GOT3 (cell line): ENCODE data around the gene CAMK1D.

Experiments used
- DNase-seq: peaks from one replicate; lab custom pipeline; 2025; ENCODE audit warnings: mixed read lengths; lab: John Stamatoyannopoulos, UW

The CAMK1D gene

DNA sequence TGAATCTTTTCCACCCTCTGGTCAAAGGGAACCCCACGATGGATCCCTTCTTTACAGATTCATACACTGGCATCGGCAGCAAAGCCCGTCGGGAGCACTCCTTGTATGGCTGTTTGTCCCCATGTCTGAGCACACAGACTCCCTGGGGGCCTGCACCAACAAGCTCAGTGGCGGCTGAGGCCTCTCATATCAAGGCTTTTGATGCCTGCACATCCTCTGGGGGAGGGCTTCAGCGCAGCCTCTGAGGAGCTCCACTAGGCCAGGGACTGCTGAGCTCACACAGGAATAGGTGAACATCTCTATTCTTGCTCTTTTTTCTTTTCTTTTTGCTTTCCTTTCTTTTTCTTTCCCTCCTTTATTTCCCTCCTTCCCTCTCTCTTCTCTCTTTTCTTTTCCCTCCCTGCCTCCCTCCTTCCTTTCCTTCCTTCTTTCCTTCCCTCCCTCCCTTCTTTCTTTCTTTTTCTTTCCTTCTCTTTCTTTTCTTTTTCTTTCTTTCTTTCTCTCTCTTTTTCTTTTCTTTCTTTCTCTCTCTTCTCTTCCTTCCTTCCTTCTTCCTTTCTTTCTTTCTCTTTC is 477.5 kb downstream of the CAMK1D start:
- no peak for DNase-seq

DNA sequence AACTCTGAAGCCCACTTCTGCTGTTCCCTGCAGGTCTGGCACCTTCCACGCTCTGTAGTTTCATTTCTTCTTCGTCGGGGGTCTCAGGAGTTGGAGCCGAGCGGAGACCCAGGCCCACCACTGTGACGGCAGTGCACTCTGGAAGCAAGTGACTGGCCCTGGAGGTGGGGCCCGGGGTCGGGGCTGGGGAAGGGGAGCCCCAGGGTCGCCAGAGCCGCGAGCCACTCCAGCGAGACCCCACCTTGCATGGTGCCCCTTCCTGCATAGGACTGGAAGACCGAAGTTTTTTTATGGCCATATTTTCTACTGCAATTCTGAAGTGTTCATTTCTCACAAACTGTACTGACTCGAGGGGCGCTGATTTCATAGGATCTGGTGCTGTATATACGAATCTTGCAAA is 479.4 kb downstream of the CAMK1D start:
- no peak for DNase-seq

GRCh38 chr10:12829831-12830390 is 480.6 kb downstream of the CAMK1D start:
- DNase-seq = no peak

- no peak for DNase-seq
Measured at GRCh38 chr10:12832096-12832495, 482.7 kb downstream of the CAMK1D start.

GRCh38 chr10:12833451-12833850 is 484.1 kb downstream of the CAMK1D start:
- DNase-seq = no peak

- no peak for DNase-seq
Measured at GRCh38 chr10:12834116-12834665, 484.8 kb downstream of the CAMK1D start.

GRCh38 chr10:12834721-12835120 is 485.4 kb downstream of the CAMK1D start:
- DNase-seq = no peak

DNA sequence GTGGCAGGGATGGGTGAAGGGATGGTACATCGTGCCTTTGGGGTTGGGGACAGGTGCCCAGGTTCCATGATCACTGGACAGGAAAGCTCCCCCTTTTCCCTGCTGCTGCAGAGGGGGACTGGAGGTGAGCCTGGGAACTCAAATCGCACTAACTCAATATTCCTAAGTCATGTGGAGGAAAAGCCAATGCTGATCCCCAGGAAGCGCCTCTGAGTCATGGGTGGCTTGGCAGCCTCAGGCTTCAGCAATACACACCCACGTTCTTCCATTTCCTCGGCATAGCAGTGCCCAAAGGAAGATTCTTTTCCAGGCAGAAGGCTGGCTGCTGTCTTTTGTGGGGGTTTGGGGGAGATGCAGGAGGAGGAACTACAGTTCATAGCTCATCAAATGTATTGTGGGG is 486.4 kb downstream of the CAMK1D start:
- DNase-seq = no peak

- DNase-seq = no peak
Measured at GRCh38 chr10:12838366-12838765, 489.0 kb downstream of the CAMK1D start.

DNA sequence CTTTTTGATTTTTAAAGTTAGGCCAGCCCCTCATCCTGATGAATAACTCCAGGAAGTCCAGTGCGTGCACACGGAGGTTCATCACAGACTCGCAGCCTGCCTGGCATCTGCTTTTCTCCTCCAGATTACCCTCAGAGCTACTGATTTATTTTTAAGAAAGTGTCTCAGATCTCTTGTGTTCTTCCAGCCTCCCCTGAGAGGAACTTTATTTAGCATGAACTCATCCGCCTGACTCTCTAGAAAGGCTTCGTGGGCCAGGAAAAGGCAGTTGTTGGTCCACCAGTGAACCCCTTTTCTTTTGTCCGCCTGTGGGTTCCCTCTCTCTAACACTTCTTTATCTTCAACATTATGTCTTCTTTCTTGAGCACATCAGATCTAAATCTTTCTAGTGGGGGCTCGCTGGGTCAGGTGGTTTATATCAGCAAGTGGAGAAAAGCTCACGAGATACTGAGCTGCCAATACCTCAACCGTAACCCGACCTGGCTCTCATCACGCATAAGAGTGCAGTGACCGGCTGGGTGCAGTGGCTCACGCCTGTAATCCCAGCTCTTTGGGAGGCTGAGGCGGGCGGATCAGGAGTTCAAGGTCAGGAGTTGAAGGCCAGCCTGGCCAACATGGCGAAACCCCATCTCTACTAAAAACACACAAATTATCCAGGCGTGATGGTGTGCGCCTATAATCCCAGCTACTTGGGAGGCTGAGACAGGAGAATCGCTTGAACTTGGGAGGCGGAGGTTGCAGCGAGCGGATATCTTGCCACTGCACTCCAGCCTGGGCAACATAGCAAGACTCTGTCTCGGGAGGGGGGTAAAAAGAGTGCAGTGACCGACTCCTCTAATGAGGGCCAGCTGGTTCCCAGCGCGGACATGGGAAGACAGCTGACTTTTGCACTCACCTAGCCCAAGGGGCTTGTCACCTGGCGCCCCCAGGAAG is 489.9 kb downstream of the CAMK1D start:
- DNase-seq = no peak

- DNase-seq = no peak
Measured at GRCh38 chr10:12839941-12840611, 490.7 kb downstream of the CAMK1D start.

GRCh38 chr10:12841426-12841825 is 492.1 kb downstream of the CAMK1D start:
- no peak for DNase-seq

- DNase-seq = no peak
Measured at GRCh38 chr10:12841826-12842225, 492.5 kb downstream of the CAMK1D start.

- no peak for DNase-seq
Measured at GRCh38 chr10:12842310-12842709, 493.0 kb downstream of the CAMK1D start.

GRCh38 chr10:12843296-12843945 is 494.1 kb downstream of the CAMK1D start:
- DNase-seq = no peak

GRCh38 chr10:12844811-12845483 is 495.6 kb downstream of the CAMK1D start:
- no peak for DNase-seq

DNA sequence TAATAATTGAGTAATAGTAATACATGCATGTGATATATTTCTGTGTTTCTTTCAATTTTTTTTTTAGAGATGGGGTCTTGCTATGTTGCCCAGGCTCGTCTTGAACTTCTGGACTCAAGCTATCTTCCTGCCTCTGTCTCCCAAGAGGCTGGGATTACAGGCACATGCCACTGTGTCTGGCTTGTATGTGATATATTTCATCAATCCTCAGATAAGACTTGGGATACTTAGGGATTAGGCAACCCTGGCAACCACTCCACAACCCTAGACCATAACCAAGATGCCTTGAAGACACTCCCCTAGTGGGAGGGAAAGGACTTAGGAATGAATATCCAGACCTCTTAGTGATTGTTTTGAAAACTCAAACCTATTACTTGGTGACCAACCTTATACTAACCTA is 497.4 kb downstream of the CAMK1D start:
- no peak for DNase-seq

GRCh38 chr10:12847361-12847975 is 498.1 kb downstream of the CAMK1D start:
- no peak for DNase-seq

- DNase-seq = no peak
Measured at GRCh38 chr10:12848439-12849173, 499.3 kb downstream of the CAMK1D start.
